ENCODE measurements around the gene SCUBE3.
A peak's percentile ranks its signal among the peaks of the same experiment; 100 is the strongest.

The SCUBE3 gene

DNA sequence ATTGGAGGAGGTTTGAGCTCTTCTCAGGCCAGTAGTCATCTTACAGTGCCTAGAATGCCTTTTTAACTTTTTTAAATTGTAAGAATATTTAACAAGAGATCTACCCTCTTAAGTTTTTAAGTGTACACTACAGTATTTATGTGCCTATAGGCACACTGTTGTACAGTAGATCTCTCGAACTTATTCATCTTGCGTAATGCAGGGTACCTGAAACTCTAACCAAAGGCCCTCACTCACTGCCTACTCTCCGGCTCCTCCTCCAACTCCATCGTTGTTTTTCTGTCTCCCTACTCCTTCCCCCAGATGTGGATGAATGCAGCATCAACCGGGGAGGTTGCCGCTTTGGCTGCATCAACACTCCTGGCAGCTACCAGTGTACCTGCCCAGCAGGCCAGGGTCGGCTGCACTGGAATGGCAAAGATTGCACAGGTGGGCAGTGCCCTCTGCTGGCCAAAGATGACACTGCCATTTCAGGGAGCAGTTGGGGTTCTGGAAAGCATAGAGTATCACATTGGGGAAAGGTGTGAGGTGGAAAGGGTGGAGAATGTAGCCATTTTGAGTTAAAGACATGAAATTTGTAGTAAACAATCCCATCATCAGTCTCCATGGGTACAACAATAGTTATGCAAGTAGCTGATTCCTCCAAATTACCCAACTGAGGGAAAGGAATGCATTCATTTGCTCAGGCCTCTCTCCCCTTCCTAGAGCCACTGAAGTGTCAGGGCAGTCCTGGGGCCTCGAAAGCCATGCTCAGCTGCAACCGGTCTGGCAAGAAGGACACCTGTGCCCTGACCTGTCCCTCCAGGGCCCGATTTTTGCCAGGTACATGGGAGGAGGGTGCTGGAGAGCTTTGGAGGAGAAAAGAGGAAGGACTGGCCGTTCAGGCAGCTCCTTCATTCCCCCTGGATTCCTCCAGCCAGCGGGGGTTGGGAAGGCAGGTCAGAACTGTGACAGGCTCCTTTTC lies 27.4 kb downstream of the SCUBE3 start:
- no peak overlapping the region for H3K4me3 ChIP-seq (replicated peaks; ENCODE audit: low read depth, low read length)
- DNase-seq (ENCODE audit: extremely low read depth, low read depth), result no peak
- TF ChIP-seq, protein P1, sequence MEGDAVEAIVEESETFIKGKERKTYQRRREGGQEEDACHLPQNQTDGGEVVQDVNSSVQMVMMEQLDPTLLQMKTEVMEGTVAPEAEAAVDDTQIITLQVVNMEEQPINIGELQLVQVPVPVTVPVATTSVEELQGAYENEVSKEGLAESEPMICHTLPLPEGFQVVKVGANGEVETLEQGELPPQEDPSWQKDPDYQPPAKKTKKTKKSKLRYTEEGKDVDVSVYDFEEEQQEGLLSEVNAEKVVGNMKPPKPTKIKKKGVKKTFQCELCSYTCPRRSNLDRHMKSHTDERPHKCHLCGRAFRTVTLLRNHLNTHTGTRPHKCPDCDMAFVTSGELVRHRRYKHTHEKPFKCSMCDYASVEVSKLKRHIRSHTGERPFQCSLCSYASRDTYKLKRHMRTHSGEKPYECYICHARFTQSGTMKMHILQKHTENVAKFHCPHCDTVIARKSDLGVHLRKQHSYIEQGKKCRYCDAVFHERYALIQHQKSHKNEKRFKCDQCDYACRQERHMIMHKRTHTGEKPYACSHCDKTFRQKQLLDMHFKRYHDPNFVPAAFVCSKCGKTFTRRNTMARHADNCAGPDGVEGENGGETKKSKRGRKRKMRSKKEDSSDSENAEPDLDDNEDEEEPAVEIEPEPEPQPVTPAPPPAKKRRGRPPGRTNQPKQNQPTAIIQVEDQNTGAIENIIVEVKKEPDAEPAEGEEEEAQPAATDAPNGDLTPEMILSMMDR (IDR thresholded peaks at IDR 0.05; ENCODE audit: low read depth, low read length, missing control alignments), result peak; percentile 98

DNA sequence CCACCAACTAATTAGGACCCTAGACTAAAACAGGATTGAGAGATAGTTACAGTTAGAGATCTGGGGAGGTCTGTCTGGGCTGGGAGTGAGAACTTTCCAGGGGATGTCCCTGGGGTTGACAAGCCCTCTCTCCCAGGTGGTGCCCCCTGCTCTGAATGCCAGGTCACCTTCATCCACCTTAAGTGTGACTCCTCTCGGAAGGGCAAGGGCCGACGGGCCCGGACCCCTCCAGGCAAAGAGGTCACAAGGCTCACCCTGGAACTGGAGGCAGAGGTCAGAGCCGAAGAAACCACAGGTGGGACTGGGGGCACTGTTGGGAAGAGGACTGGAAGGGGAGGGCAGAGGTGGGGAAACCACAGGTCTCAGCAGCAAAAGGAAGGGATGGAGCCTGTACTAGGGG lies 28.7 kb downstream of the SCUBE3 start:
- DNase-seq (ENCODE audit: extremely low read depth, low read depth), result no peak
- TF ChIP-seq, protein P1 (IDR thresholded peaks at IDR 0.05; ENCODE audit: low read depth, low read length, missing control alignments), result no peak
- no peak overlapping the region for H3K4me3 ChIP-seq (replicated peaks; ENCODE audit: low read depth, low read length)

DNA sequence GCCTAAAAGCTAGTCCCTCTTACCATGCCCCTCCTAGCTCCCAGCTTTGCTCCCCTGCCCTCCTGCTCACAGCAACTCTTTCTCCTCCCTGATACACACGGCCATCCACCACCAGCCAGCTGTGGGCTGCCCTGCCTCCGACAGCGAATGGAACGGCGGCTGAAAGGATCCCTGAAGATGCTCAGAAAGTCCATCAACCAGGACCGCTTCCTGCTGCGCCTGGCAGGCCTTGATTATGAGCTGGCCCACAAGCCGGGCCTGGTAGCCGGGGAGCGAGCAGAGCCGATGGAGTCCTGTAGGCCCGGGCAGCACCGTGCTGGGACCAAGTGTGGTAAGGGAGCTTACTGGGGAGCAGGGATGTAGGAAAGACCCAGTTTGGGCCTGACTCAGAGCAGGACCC lies 29.1 kb downstream of the SCUBE3 start:
- no peak overlapping the region for H3K4me3 ChIP-seq (replicated peaks; ENCODE audit: low read depth, low read length)
- DNase-seq (ENCODE audit: extremely low read depth, low read depth), result no peak
- TF ChIP-seq, protein P1 (IDR thresholded peaks at IDR 0.05; ENCODE audit: low read depth, low read length, missing control alignments), result no peak

DNA sequence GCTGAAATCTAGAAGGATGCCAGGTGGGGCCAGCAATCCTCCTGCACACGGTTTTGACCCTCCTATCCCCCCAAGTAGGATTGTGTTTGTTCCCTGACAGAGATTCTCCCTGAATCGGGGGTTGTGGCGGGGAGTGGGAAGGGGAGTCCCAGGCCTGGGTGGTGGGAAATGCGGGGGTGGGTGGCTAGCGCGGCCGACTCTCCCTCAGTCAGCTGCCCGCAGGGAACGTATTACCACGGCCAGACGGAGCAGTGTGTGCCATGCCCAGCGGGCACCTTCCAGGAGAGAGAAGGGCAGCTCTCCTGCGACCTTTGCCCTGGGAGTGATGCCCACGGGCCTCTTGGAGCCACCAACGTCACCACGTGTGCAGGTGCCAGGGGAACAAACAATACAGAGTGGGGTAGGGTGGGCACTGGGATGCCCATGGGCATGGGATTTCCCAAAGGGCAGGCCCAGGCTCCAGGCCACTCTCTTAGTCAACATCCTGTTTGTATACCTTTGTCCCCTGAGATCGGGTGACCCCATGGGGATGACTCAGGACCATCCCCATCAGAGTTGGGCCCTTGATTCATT lies 29.7 kb downstream of the SCUBE3 start:
- no peak overlapping the region for H3K4me3 ChIP-seq (replicated peaks; ENCODE audit: low read depth, low read length)
- TF ChIP-seq, protein P1 (IDR thresholded peaks at IDR 0.05; ENCODE audit: low read depth, low read length, missing control alignments), result no peak
- DNase-seq (ENCODE audit: extremely low read depth, low read depth), result no peak

DNA sequence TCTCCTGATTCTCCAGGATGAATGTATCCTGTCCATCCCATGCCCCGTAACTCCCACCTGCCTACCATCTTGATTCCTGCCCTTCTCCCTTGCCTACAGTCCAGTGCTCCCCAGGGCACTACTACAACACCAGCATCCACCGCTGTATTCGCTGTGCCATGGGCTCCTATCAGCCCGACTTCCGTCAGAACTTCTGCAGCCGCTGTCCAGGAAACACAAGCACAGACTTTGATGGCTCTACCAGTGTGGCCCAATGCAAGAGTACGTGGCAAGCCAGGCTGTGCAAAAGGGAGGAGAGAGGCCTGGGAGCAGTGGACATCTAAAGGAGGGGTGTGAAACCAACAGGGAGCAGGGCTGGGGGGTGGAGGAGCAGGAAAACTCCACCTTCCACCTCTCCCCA lies 30.8 kb downstream of the SCUBE3 start:
- TF ChIP-seq, protein P1 (IDR thresholded peaks at IDR 0.05; ENCODE audit: low read depth, low read length, missing control alignments), result no peak
- no peak for DNase-seq (ENCODE audit: extremely low read depth, low read depth)
- H3K4me3 ChIP-seq (replicated peaks; ENCODE audit: low read depth, low read length), result no peak overlapping the region

DNA sequence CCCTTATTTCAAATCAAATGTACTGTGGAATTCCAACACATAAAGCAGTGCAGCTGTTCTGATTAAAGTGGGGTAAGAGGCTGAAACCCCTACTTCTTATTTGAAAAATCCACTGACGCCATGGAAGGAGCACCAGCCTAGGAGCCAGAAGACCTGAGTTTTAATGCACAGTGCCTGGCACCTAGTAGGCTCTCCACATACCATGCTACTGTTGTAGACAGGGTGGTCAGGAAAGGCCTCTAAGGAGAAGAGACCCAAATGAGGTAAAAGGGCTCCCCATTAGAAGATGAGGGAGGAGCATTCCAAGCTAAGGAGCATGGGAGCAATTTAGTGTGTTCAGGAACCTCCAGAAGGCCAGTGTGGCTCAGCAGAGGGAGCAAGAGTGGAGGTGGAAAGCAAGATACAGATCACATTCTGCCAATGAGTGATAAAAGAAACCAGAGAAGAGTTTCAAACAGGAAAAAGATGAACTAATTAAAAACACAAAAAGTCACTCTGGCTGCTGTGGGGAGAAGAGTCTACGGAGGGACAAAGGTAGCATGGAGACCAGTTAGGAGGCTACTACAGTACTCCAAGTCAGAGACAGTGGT lies 34.0 kb downstream of the SCUBE3 start:
- TF ChIP-seq, protein P1 (IDR thresholded peaks at IDR 0.05; ENCODE audit: low read depth, low read length, missing control alignments), result no peak
- H3K4me3 ChIP-seq (replicated peaks; ENCODE audit: low read depth, low read length), result no peak overlapping the region
- DNase-seq (ENCODE audit: extremely low read depth, low read depth), result no peak

Measured in HFF-Myc (cell line).